Lung (tissue), 12 donors: ENCODE data around the gene LRP3. TPM values are rescaled to one million over a fixed set of nuclear protein-coding genes. Genes with fewer than 3 reads are reported as not detected.
"Not testable (repeated sequence)": the region's sequence is repeated elsewhere in the genome, so short reads cannot be mapped to it uniquely, and the experiment has no call there.

ENCODE experiments used
- ATAC-seq: fragments of 200-7000 bp; cut with Tn5 transposase; one replicate; pipeline ENCODE4 v1.9.1; 2020; ENCODE audit warnings: moderate number of reproducible peaks; ENCODE audit not compliant: insufficient read depth, low FRiP score
- DNase-seq, 3 donors: peaks; one replicate each; pipeline ENCODE4 v3.0.0-alpha.2; 2013 to 2017
- H3K27ac ChIP-seq, 2 donors: one replicate each; pipeline ENCODE4 v1.5.1; 2013; ENCODE audit warnings: mild to moderate bottlenecking in 2 of 2, moderate library complexity in 2 of 2, control low read depth in 1 of 2, inconsistent platforms in 1 of 2, low read depth in 1 of 2, low read length in 1 of 2
- H3K27me3 ChIP-seq, 3 donors: one replicate each; pipeline ENCODE4 v1.5.1; 2013; ENCODE audit warnings: low read length in 2 of 3; ENCODE audit not compliant: control insufficient read depth in 3 of 3, insufficient read depth in 3 of 3
- H3K36me3 ChIP-seq, 4 donors: one replicate each; pipeline ENCODE4 v1.5.1; 2013; ENCODE audit warnings: low read length in 4 of 4, mild to moderate bottlenecking in 1 of 4, moderate library complexity in 1 of 4; ENCODE audit not compliant: control insufficient read depth in 4 of 4, insufficient read depth in 4 of 4
- H3K4me1 ChIP-seq, 5 donors: one replicate each; pipeline ENCODE4 v1.5.1; 2013; ENCODE audit warnings: low read length in 5 of 5, mild to moderate bottlenecking in 2 of 5, moderate library complexity in 1 of 5; ENCODE audit not compliant: control insufficient read depth in 5 of 5, insufficient read depth in 5 of 5
- H3K4me3 ChIP-seq: one replicate; pipeline ENCODE4 v1.5.1; 2013; ENCODE audit warnings: mild to moderate bottlenecking, control low read depth, moderate library complexity
- H3K9ac ChIP-seq, 2 donors: one replicate each; pipeline ENCODE4 v1.5.1; 2013; ENCODE audit warnings: low read length in 2 of 2, control low read depth in 1 of 2; ENCODE audit not compliant: insufficient read depth in 1 of 2
- H3K9me3 ChIP-seq, 4 donors: one replicate each; pipeline ENCODE4 v1.5.1; 2013; ENCODE audit warnings: low read length in 3 of 4, mild to moderate bottlenecking in 1 of 4, moderate library complexity in 1 of 4; ENCODE audit not compliant: control insufficient read depth in 4 of 4, insufficient read depth in 3 of 4
- CTCF ChIP-seq: IDR thresholded peaks from 2 replicates; pipeline ENCODE4 v1.5.1; 2012; ENCODE audit warnings: mild to moderate bottlenecking; ENCODE audit errors: control extremely low read depth, extremely low read depth
- WGBS, 2 donors: extraction: QIAGEN DNeasy Blood & Tissue Kit; methylation state at CpG; one replicate each; pipeline ENCODE4 v1.1.7; 2013; 5-methylcytosine and 5-hydroxymethylcytosine counted together
- polyA plus RNA-seq, 2 donors: library from polyadenylated mRNA; stranded (reverse); fragments of 200-250 nt; gene quantifications; one replicate each; pipeline ENCODE4 v1.2.1, GENCODE V29; 2013
- total RNA-seq, 2 donors: library from RNA; depleted of rRNA in 1 of 2; stranded (reverse); fragments of >200 nt in 1 of 2; gene quantifications; one replicate each; pipeline ENCODE4 v1.2.1, GENCODE V29; 2014 to 2021
- donor health status: control.
- donor health status: control.
- donor health status: Bipolar disorder and iron deficiency.
- donor health status: healthy.
- donor health status: DM: yes; HTN: yes; CAD: no.

The LRP3 gene
- total and polyA plus RNA-seq, 4 donors, result 10.6 to 18.2 (median 14.6) TPM

GRCh38 chr19:33159893-33160292 lies 34.2 kb upstream of the LRP3 start:
- H3K9me3 ChIP-seq, result no peaks in the 10 kb centered on the region
- H3K27me3 ChIP-seq, result no peaks in the 10 kb centered on the region
- no peak overlapping the region for H3K4me3 ChIP-seq
- no peak for ATAC-seq
- H3K27ac ChIP-seq, result no peak overlapping the region
- H3K4me1 ChIP-seq, result peaks cover 0 to 5% (median 0%) of the 10 kb centered on the region in 5 donors
- 83 to 88% methylated on average over 8 of the region's 8 CpGs for WGBS, 2 donors
- H3K9ac ChIP-seq, result no peak overlapping the region
- no peak for DNase-seq
- no peaks in the 10 kb centered on the region for H3K36me3 ChIP-seq
- no peak for TF ChIP-seq CTCF

- H3K27ac ChIP-seq, result no peak overlapping the region
- TF ChIP-seq CTCF, result no peak
- WGBS, 2 donors, result 32 to 83% methylated on average over 4 of the region's 4 CpGs
These were observed 32.9 kb upstream of the LRP3 start for GRCh38 chr19:33161201-33161600.

GRCh38 chr19:33163481-33163880 lies 30.6 kb upstream of the LRP3 start:
- H3K9me3 ChIP-seq, result no peaks in the 10 kb centered on the region
- H3K27me3 ChIP-seq, result no peaks in the 10 kb centered on the region
- H3K4me1 ChIP-seq, result peaks cover 0 to 2% (median 0%) of the 10 kb centered on the region in 5 donors
- DNase-seq (no peak), ATAC-seq (no peak)
- 89 to 91% methylated on average over 6 of the region's 6 CpGs for WGBS, 2 donors
- no peak overlapping the region for H3K27ac ChIP-seq
- H3K4me3 ChIP-seq, result no peak overlapping the region
- H3K36me3 ChIP-seq, result no peaks in the 10 kb centered on the region
- no peak for TF ChIP-seq CTCF
- H3K9ac ChIP-seq, result no peak overlapping the region

More at GRCh38 chr19:33161201-33161600, 32.9 kb upstream of the LRP3 start:
- DNase-seq (no peak), ATAC-seq (no peak)
- H3K9me3 ChIP-seq, result no peaks in the 10 kb centered on the region
- no peaks in the 10 kb centered on the region for H3K36me3 ChIP-seq
- H3K27me3 ChIP-seq, result no peaks in the 10 kb centered on the region
- H3K4me3 ChIP-seq, result no peak overlapping the region
- no peak overlapping the region for H3K9ac ChIP-seq
- peaks cover 0 to 5% (median 0%) of the 10 kb centered on the region in 5 donors for H3K4me1 ChIP-seq

GRCh38 chr19:33166037-33166436 lies 28.1 kb upstream of the LRP3 start:
- DNase-seq, H3K9me3 ChIP-seq, H3K27ac ChIP-seq, H3K36me3 ChIP-seq, H3K4me1 ChIP-seq, ATAC-seq, H3K4me3 ChIP-seq, H3K27me3 ChIP-seq, H3K9ac ChIP-seq: not testable (repeated sequence)
- WGBS, 2 donors, result 72 to 86% methylated on average over 6 of the region's 6 CpGs
